Common myeloid progenitor, CD34-positive (primary cell): ENCODE measurements around the gene PDCD11.
"Not testable (repeated sequence)": the region's sequence is repeated elsewhere in the genome, so short reads cannot be mapped to it uniquely, and the experiment has no call there.

Experiments
- CTCF ChIA-PET: fragments of 350-600 bp; sonication (Branson Sonifier 250); formaldehyde crosslinking; loops from one replicate; lab custom pipeline; 2021; ENCODE audit warnings: antibody characterized with exemption; lab: Charles Lee
- POLR2A ChIA-PET: fragments of 350-600 bp; sonication (Branson Sonifier 250); formaldehyde crosslinking; loops from one replicate; lab custom pipeline; 2021; ENCODE audit warnings: antibody characterized with exemption; lab: Charles Lee
- DNase-seq, 3 donors: peaks; one replicate each; pipeline versions ENCODE4 v3.0.0 to v3.0.0-alpha.2; 2013
- H3K27ac ChIP-seq, 2 experiments: 1 replicate in 1 of 2; 2 replicates in 1 of 2; pipeline ENCODE4 v1.7.0; 2013; ENCODE audit warnings: inconsistent platforms in 2 of 2, low read length in 2 of 2, mild to moderate bottlenecking in 2 of 2, low read depth in 1 of 2, moderate library complexity in 1 of 2; ENCODE audit not compliant: severe bottlenecking in 2 of 2, insufficient read depth in 1 of 2, poor library complexity in 1 of 2
- H3K27me3 ChIP-seq, 5 experiments: replicated peaks in 2 of 5; 1 replicate in 3 of 5; 2 replicates in 2 of 5; pipeline versions ENCODE4 v1.6.1 to v1.7.0; 2013; ENCODE audit warnings: low read length in 4 of 5, mild to moderate bottlenecking in 2 of 5, moderate library complexity in 2 of 5, inconsistent platforms in 1 of 5; ENCODE audit not compliant: insufficient read depth in 5 of 5, control insufficient read depth in 4 of 5
- H3K36me3 ChIP-seq, 4 experiments: 1 replicate in 2 of 4; 2 replicates in 2 of 4; pipeline versions ENCODE4 v1.6.1 to v1.7.0; 2013; ENCODE audit warnings: low read length in 3 of 4, control low read depth in 1 of 4, mild to moderate bottlenecking in 1 of 4; ENCODE audit not compliant: control insufficient read depth in 4 of 4, insufficient read depth in 4 of 4
- H3K4me1 ChIP-seq, 4 experiments: 1 replicate in 3 of 4; 2 replicates in 1 of 4; pipeline versions ENCODE4 v1.6.1 to v1.7.1; 2013; ENCODE audit warnings: low read length in 3 of 4, mild to moderate bottlenecking in 3 of 4, control low read depth in 1 of 4, inconsistent platforms in 1 of 4, moderate library complexity in 1 of 4; ENCODE audit not compliant: control insufficient read depth in 4 of 4, insufficient read depth in 4 of 4; ENCODE audit errors: control extremely low read depth in 1 of 4
- H3K4me3 ChIP-seq, 7 experiments: 1 replicate in 4 of 7; 2 replicates in 3 of 7; pipeline versions ENCODE4 v1.5.1 to v1.7.0; 2013; ENCODE audit warnings: mild to moderate bottlenecking in 7 of 7, low read length in 6 of 7, moderate library complexity in 6 of 7, inconsistent platforms in 2 of 7, low read depth in 2 of 7, control low read depth in 1 of 7; ENCODE audit not compliant: insufficient read depth in 4 of 7, control insufficient read depth in 1 of 7; ENCODE audit errors: extremely low read depth in 1 of 7
- H3K9me3 ChIP-seq, 5 experiments: 1 replicate in 4 of 5; 2 replicates in 1 of 5; pipeline versions ENCODE4 v1.6.1 to v1.7.1; 2013; ENCODE audit warnings: low read length in 4 of 5, mild to moderate bottlenecking in 2 of 5, inconsistent platforms in 1 of 5, low read depth in 1 of 5, moderate library complexity in 1 of 5; ENCODE audit not compliant: control insufficient read depth in 4 of 5, insufficient read depth in 2 of 5; ENCODE audit errors: control extremely low read depth in 1 of 5
- WGBS: methylation state at CpG from one replicate; pipeline ENCODE4 v1.1.5; 2013; ENCODE audit not compliant: insufficient coverage; 5-methylcytosine and 5-hydroxymethylcytosine counted together

PDCD11 gene

GRCh38 chr10:103359493-103359892 is 36.9 kb upstream of the PDCD11 start:
- H3K4me3 ChIP-seq, DNase-seq, H3K9me3 ChIP-seq, H3K4me1 ChIP-seq, H3K27ac ChIP-seq, H3K36me3 ChIP-seq, POLR2A ChIA-PET, H3K27me3 ChIP-seq: not testable (repeated sequence)
- 100% methylated on average over 2 of the region's 4 CpGs for WGBS
- CTCF ChIA-PET: interaction anchor here (1.2 kb wide), 1 partner anchor 8 kb away, joined by 3 read pairs; the partner anchor contains the start of gene TAF5

- H3K36me3 ChIP-seq, H3K27me3 ChIP-seq, H3K4me3 ChIP-seq, DNase-seq, H3K27ac ChIP-seq, CTCF ChIA-PET, H3K9me3 ChIP-seq, H3K4me1 ChIP-seq: not testable (repeated sequence)
- POLR2A ChIA-PET: interaction anchor here (0.8 kb wide), 1 partner anchor 35 kb away, joined by 3 read pairs; the partner anchor contains the start of genes ATP5MK and PDCD11
- WGBS: 98% methylated on average over 6 of the region's 9 CpGs
These were observed 35.6 kb upstream of the PDCD11 start for GRCh38 chr10:103360791-103361190.

- Histone ChIP-seq H3K9me3 (no peaks in the 10 kb centered on the region), H3K4me1 (peaks cover 2 to 19% (median 7%) of the 10 kb centered on the region in 4 experiments), H3K36me3 (peaks cover 0 to 2% (median 0%) of the 10 kb centered on the region in 4 experiments), H3K27me3 (no peaks in the 10 kb centered on the region), H3K4me3 (peak overlapping the region in 6 of 7 experiments; percentile 55 to 97 (median 86)), H3K27ac (peak overlapping the region in 1 of 2 experiments; percentile 73)
- POLR2A ChIA-PET: interaction anchor here (1.1 kb wide), 1 partner anchor 14 kb away, joined by 3 read pairs; no protein-coding TSS in a partner anchor
- CTCF ChIA-PET: interaction anchor here (1.0 kb wide), 1 partner anchor 9 kb away, joined by 3 read pairs; no protein-coding TSS in a partner anchor
- WGBS: no CpG with 5 or more reads among the region's 10 CpGs
- DNase-seq: peak in 1 of 3 donors; percentile 14
These were observed 29.0 kb upstream of the PDCD11 start for GRCh38 chr10:103367379-103367781.

GRCh38 chr10:103367782-103368518 is 28.5 kb upstream of the PDCD11 start, which contains the start of gene TAF5:
TSS of gene TAF5 (plus strand) at chr10:103367976. CDS start at chr10:103367990, 14 bp downstream.
- ChIA-PET CTCF (interaction anchor here (1.0 kb wide), 2 partner anchors 9 to 63 kb away, joined by 3 read pairs; no protein-coding TSS in a partner anchor), POLR2A (interaction anchor here (0.6 to 1.5 kb wide), 5 partner anchors 15 to 137 kb away, joined by 3 to 4 read pairs (median 3); partner anchors contain the start of genes ATP5MK, PCGF6 and PDCD11)
- no peaks in the 10 kb centered on the region for H3K9me3 ChIP-seq
- H3K27ac ChIP-seq: peak within 1 kb of the TSS; percentile 40 to 73
- 0% methylated on average over 71 of the region's 81 CpGs for WGBS
- H3K36me3 ChIP-seq: peaks cover 0 to 2% (median under 1%) of the 10 kb centered on the region in 4 experiments
- peaks cover 2 to 19% (median 7%) of the 10 kb centered on the region in 4 experiments for H3K4me1 ChIP-seq
- DNase-seq: peak; percentile 96 to 97 (median 97)
- H3K4me3 ChIP-seq: peak within 1 kb of the TSS; percentile 55 to 98 (median 87)
- no peaks in the 10 kb centered on the region for H3K27me3 ChIP-seq

- CTCF ChIA-PET: no interaction called here
- POLR2A ChIA-PET: no interaction called here
- H3K9me3 ChIP-seq: no peaks in the 10 kb centered on the region
- H3K27ac ChIP-seq: no peak overlapping the region
- no peak overlapping the region for H3K4me3 ChIP-seq
- H3K27me3 ChIP-seq: no peaks in the 10 kb centered on the region
- WGBS: no CpG with 5 or more reads among the region's 3 CpGs
- no peak for DNase-seq
- H3K36me3 ChIP-seq: peaks cover 12 to 30% (median 20%) of the 10 kb centered on the region in 4 experiments
- H3K4me1 ChIP-seq: peaks cover 0 to 13% (median 6%) of the 10 kb centered on the region in 4 experiments
These were observed 22.9 kb upstream of the PDCD11 start for GRCh38 chr10:103373544-103373943.

GRCh38 chr10:103374263-103374662 is 22.2 kb upstream of the PDCD11 start:
- 100% methylated on average over 1 of the region's 5 CpGs for WGBS
- CTCF ChIA-PET: no interaction called here
- H3K27ac ChIP-seq: no peak overlapping the region
- peaks cover 0 to 7% (median 2%) of the 10 kb centered on the region in 4 experiments for H3K4me1 ChIP-seq
- H3K4me3 ChIP-seq: no peak overlapping the region
- no peak for DNase-seq
- H3K9me3 ChIP-seq: no peaks in the 10 kb centered on the region
- POLR2A ChIA-PET: no interaction called here
- no peaks in the 10 kb centered on the region for H3K27me3 ChIP-seq
- peaks cover 14 to 34% (median 23%) of the 10 kb centered on the region in 4 experiments for H3K36me3 ChIP-seq

- WGBS: 100% methylated on average over 1 of the region's 5 CpGs
- H3K9me3 ChIP-seq: no peaks in the 10 kb centered on the region
- ChIA-PET CTCF (interaction anchor here (2.0 kb wide), 1 partner anchor 13 kb away, joined by 5 read pairs; the partner anchor contains the start of gene ATP5MK), POLR2A (no interaction called here)
- no peaks in the 10 kb centered on the region for H3K27me3 ChIP-seq
- no peaks in the 10 kb centered on the region for H3K4me1 ChIP-seq
- DNase-seq: no peak
- H3K4me3 ChIP-seq: no peak overlapping the region
- H3K27ac ChIP-seq: no peak overlapping the region
- peaks cover 7 to 40% (median 24%) of the 10 kb centered on the region in 4 experiments for H3K36me3 ChIP-seq
These were observed 13.7 kb upstream of the PDCD11 start for GRCh38 chr10:103382769-103383168.
